Ramos (cell line): Measurements from ENCODE around the gene C10orf53.

ENCODE experiments used
- in situ Hi-C: fragments of 300-500 bp; cut with MboI; formaldehyde crosslinking; loops from one replicate; pipeline ENCODE4 v1.14.3; 2022; ENCODE audit warnings: low sequenced_read_pairs; ENCODE audit not compliant: unreplicated experiment

The C10orf53 gene, protein sequence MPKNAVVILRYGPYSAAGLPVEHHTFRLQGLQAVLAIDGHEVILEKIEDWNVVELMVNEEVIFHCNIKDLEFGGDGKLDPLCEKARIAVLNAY

GRCh38 chr10:49679480-49679893 lies at the start of gene C10orf53:
TSS of gene C10orf53 (plus strand) at chr10:49679651. CDS start at chr10:49679698, 47 bp downstream.
- in situ Hi-C loops: no loop called here

DNA sequence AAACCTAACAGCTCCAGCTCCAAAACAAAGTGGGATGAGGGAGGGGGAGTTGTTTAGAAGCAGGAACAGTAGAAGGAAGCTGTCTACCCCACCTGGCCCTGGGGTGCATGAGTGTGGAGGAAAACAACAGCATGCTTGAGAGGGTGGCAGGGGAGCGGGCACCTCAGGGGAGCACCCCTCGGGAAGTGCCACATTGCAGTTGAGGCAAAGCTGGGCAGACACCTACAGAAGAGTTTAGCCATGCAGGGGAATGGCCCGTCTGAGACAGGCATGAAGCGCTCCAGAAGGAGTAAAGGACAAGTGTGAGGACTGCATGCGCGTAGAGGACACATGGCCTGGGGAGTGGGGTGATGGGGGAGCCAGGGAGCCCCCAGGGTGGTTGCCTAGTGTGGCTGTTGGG lies 47.5 kb upstream of the C10orf53 start:
- in situ Hi-C loops: no loop called here

DNA sequence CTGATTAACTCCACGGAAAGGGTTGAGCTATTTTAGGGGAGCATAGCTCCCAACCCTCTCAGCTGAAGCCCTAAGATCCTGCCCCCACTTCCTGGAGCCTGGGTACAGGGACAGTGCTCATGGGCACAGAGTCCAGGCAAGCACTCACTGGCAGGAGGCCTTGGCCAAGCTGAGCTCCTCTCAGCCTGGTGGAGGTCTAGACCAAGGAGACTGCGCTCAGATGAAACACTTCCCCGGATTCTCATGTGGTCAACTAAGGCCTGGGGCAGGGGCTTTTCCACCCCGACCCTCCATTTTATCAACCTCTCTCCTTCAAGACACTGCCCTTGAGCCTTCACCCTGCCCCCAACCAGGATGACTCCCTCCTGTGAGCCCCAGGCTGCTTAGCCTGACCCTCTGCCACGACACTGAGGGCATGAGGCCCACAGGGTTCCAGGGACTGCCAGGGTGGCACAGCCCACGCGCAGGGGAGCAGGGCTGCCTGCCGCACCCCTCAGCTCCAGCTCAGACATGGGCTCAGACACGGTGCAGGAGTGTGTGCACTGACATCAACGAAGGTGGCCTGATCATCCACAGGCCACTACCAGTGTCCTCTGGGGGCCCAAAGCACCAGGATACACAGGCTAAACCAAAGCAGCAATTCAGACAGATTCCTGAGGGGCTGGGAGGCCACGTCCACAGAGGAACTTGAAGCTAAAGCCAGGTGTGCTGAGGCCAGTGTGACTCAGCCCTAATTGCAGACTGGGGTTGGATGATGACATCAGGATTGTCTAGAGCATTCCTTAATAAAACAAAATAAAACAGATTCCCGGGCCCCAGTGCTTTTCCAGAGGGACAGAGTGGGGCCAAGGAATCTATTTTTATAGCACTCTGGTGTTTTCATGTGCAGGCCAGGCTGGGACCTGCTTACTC lies 46.8 kb upstream of the C10orf53 start:
- in situ Hi-C loops: no loop called here

GRCh38 chr10:49633327-49634068 lies 46.0 kb upstream of the C10orf53 start:
- in situ Hi-C loops: no loop called here

DNA sequence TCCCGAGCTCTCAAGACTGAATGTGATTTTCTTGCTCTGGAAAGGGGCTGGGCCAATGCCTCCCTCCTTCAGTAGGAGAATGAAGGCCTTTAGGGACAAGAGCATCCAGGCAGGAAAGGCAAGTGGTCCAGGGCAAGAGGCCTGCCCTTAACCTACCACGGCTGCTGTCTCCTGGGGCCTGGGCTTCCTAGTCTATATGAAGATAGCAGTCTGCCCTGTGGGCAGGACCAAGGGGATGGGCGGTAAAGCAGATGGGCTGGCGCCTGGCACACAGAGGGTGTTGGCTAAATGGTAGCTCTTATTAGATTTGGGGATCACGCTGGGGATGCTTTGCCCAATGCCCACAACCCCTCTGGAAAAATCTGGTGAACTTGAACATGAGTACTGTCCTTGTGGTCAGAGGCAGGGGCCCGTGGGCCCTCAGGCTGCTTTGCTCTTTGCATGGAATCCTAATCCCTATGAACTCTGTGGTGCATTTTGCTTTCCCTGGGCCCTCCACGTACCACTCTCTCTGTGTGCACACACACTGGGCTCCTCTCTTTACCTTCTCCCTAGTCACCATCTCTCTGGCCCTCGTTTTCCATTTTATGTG lies 45.3 kb upstream of the C10orf53 start:
- in situ Hi-C loops: no loop called here

DNA sequence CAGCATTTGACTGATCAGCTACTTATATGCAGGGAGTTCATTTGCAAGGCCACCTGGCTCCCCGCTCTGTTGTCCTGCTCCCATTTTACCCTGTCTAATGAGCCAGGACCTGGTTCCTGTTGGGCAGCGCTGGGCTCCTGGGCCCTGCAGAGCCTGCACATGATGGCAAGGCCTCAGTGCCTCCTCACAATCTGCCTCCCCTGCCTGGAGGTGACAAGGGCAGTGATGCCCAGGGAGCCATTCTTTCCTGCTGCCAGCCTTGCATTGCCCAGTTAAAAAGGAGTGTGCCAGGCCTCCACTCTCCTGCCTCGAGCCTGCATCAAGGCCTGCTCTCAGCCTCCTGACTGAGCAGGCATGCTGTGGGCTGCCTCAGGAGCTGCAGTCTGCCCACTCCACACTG lies 37.1 kb upstream of the C10orf53 start:
- in situ Hi-C loops: no loop called here

GRCh38 chr10:49643241-49644034 lies 36.0 kb upstream of the C10orf53 start:
- in situ Hi-C loops: no loop called here

GRCh38 chr10:49644035-49644646 lies 35.3 kb upstream of the C10orf53 start:
- in situ Hi-C loops: no loop called here

DNA sequence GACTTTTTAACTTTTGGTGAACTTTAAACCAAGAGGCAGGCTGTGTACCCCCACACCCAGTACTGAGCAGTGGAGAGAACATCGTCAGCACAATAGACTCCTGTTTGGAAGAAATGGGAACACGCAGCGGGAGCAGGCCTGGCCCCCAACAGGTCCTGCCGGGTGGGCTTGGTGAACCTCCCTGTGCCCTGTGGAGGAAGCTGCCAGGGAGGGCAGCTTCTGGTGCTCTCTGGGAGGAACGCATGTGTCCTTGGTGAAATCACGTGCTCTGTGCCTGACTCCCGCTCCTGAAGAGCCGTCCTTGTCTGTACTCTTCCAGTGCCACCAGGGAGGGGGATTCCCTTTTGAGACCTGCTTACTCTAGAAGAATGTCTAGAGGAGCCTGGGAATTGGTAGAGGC lies 34.0 kb upstream of the C10orf53 start:
- in situ Hi-C loops: no loop called here

GRCh38 chr10:49645871-49646870 lies 33.3 kb upstream of the C10orf53 start:
- in situ Hi-C loops: no loop called here

DNA sequence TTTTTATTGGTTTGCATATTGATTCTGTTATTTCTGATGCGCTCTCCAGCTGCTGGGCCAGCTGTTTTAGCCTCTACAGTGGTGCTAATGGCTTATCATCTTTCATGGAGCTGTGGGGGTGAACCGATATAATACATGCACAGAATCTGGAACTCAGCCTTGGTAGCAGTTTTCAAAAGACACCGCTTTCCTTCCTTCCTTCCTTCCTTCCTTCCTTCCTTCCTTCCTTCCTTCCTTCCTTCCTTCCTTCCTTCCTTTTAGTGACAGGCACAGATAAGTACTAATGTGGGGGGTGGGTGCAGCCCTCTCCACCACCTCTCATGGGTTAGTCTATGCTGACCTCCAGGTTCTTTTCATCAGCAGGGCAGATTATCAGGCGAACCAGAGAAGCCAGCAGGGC lies 31.9 kb upstream of the C10orf53 start:
- in situ Hi-C loops: no loop called here

GRCh38 chr10:49647985-49648795 lies 31.3 kb upstream of the C10orf53 start:
- in situ Hi-C loops: no loop called here

DNA sequence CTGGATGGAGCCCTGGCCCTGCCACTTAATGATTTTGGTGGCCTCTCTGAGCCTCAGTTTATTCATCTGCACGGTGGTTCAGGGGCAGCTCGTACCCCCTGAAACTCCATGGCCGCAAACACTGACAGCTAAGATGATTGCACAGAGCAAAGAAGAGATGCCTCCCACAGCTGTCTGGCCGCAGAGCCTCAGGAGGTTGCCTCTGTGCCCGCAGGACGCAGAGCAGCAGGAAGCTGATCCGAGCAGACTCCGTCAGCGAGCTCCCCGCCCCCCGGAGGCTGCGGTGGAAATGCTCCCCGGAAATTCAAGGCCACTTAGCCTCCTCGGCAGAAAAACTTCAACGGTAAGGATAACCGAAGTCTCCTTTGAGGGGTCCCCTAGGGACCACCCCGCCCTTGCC lies 30.2 kb upstream of the C10orf53 start:
- in situ Hi-C loops: no loop called here

DNA sequence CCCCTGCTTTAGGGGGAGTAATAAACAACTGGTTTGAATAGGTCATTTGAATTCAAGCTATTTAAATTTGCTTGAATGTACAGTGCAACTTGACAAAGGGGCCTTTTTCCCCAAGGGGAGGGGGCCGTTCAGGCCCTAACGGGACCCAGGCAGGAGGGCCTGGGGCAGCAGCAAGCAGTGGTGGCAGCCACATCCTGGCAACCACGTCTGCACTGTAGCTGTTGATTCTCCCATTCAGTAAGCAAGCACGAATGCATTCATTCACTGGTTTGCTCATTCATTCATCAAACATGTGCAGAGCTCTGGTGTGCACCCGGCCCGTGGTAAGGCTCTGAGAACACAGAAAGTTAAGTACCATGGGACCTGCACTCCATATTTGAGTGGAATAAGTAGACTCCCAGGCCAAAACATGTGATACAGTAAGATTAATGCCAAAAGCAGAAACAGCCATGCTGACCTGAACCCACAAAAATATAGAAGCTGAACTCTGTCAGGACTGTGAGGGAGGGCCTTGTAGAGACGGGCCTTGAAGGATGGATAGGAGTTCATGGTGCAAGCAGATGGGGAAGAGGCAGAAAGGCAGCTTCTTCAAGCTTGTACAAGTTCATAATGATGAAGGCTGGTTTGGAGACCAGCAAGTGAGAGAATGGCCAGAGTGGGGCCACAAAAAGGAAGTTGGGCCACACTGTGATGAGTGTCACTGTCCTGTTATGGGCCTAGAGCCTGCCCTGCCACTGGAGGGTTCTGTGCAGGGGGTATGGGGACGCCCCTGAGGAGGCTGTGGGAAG lies 29.3 kb upstream of the C10orf53 start:
- in situ Hi-C loops: no loop called here

DNA sequence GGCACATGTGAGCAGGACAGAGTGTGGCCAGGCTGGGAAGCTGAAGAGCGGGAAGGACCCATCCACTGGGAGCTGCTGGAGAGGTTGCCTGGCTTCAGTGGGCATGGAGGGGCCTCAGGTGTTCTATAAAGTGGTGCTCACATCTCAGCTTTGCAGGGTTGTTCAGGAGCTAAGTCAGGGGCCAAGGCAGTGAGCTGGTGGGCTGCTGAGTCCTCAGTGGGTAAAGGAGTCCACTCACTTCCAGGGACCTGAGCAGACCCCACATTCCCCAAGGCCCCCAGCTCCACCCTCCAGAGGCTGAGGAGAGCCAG lies 28.8 kb upstream of the C10orf53 start:
- in situ Hi-C loops: no loop called here

GRCh38 chr10:49651039-49651835 lies 28.2 kb upstream of the C10orf53 start:
- in situ Hi-C loops: no loop called here
